Measurements from ENCODE around the gene MAST3.

- no peak for TF ChIP-seq CTCF (IDR thresholded peaks at IDR 0.05; ENCODE audit: low read depth, low read length, missing input control)
- TF ChIP-seq ZBTB33 (IDR thresholded peaks at IDR 0.05), result no peak
- no peak for TF ChIP-seq EGR1 (IDR thresholded peaks at IDR 0.05; ENCODE audit: low read depth in 2 of 2)
- TF ChIP-seq RAD21 (IDR thresholded peaks at IDR 0.05), result no peak
- no peak for TF ChIP-seq TAF1 (conservative IDR thresholded peaks at IDR 0.05)
- no peak for TF ChIP-seq MAX (IDR thresholded peaks at IDR 0.05)
Measured at GRCh38 chr19:18137242-18137641, 39.7 kb downstream of the MAST3 start.

Measured in liver (tissue), 3 donors.